ENCODE results near the gene FAM89B.
"Not testable (repeated sequence)": the region's sequence is repeated elsewhere in the genome, so short reads cannot be mapped to it uniquely, and the experiment has no call there.

Gene FAM89B

DNA sequence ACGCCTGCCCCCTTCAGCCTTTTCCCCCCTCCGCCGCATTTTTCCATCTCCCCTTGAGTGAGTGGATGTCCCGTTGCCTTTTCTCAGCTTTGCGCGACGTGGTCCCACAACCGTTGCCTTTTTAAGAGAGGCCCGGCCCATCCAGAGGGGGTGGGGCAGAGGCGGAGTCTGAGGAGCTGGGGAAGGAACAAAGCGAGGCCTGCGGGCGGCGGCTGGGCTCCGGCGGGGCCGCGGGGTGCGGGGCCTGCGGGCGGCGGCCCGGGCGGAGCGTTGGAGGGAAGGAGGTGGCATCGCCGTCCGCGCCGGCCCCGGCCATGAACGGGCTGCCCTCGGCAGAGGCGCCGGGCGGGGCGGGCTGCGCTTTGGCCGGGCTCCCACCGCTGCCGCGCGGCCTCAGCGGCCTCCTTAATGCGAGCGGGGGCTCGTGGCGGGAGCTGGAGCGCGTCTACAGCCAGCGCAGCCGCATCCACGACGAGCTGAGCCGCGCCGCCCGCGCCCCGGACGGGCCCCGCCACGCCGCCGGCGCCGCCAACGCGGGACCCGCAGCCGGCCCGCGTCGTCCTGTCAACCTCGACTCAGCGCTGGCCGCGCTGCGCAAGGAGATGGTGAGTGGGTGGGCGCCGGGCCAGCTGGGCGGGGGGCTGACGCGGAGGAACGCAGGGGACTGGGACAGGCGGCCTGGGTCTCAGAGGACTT, at the start of gene FAM89B:
FAM89B (plus strand) TSS at position 183 of the 696 bp plus-strand sequence; CDS start at position 315, 132 bp downstream.
- H3K36me3 Mint-ChIP-seq (ENCODE audit: low read depth) = peaks cover 22% of the 10 kb centered on the region

DNA sequence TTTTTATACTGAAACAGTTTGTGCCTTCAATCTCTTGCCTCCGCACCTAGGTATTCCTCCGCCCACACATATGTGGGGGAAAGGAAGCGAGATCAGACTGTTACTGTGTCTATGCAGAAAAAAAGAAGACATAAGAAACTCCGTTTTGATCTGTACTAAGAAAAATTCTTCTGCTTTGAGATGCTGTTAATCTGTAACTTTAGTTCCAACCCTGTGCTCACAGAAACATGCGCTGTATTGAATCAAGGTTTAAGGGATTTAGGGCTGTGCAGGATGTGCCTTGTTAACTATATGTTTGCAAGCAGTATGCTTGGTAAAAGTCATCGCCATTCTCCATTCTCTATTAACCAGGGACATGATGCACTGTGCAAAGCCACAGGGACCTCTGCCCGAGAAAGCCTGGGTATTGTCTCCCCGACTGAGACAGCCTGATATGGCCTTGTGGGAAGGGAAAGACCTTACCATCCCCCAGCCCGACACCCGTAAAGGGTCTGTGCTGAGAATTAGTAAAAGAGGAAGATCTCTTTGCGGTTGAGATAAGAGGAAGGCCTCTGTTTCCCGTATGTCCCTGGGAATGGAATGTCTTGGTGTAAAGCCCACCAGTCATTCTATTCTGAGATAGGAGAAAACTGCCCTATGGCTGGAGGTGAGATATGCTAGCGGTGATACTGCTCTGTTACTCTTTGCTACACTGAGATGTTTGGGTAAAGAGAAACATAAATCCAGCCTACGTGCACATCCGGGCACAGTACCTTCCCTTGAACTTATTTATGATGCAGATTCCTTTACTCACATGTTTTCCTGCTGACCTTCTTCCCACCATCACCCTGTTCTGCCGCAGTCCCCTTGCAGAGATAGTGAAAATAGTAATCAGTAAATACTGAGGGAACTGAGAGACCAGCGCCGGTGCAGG, 49.4 kb upstream of the FAM89B start:
- not testable (repeated sequence) for H3K9me3 Mint-ChIP-seq; H3K27me3 Mint-ChIP-seq (ENCODE audit: low read depth)
- Mint-ChIP-seq H3K27ac (peak overlapping the region; percentile 87), H3K4me3 (peak overlapping the region; percentile 64), H3K36me3 (ENCODE audit: low read depth) (peaks cover 11% of the 10 kb centered on the region), H3K4me1 (ENCODE audit: low read depth) (peaks cover 35% of the 10 kb centered on the region)

More for the DNA sequence above, at the start of gene FAM89B:
- Mint-ChIP-seq H3K27me3 (ENCODE audit: low read depth) (no peaks in the 10 kb centered on the region), H3K4me1 (ENCODE audit: low read depth) (peaks cover 53% of the 10 kb centered on the region), H3K27ac (peak within 1 kb of the TSS; percentile 100), H3K9me3 (no peaks in the 10 kb centered on the region), H3K4me3 (peak within 1 kb of the TSS; percentile 99)

DNA sequence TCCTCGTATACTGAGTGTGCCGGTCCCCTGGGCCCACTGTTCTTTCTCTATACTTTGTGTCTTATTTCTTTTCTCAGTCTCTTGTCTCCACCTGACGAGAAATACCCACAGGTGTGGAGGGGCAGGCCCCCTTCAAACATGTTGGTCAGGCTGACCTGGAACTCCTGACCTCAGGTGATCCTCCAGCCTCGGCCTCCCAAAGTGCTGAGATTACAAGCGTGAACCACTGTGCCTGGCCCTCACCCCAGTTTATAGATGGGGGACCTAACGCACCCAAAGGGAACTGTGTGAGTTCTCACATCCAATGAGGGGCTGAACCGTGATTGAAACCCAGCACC, 48.7 kb upstream of the FAM89B start:
- peak overlapping the region; percentile 87 for H3K27ac Mint-ChIP-seq
- H3K9me3 Mint-ChIP-seq; H3K27me3 Mint-ChIP-seq (ENCODE audit: low read depth): not testable (repeated sequence)
- peaks cover 36% of the 10 kb centered on the region for H3K4me1 Mint-ChIP-seq (ENCODE audit: low read depth)
- H3K4me3 Mint-ChIP-seq = peak overlapping the region; percentile 64
- peaks cover 11% of the 10 kb centered on the region for H3K36me3 Mint-ChIP-seq (ENCODE audit: low read depth)

DNA sequence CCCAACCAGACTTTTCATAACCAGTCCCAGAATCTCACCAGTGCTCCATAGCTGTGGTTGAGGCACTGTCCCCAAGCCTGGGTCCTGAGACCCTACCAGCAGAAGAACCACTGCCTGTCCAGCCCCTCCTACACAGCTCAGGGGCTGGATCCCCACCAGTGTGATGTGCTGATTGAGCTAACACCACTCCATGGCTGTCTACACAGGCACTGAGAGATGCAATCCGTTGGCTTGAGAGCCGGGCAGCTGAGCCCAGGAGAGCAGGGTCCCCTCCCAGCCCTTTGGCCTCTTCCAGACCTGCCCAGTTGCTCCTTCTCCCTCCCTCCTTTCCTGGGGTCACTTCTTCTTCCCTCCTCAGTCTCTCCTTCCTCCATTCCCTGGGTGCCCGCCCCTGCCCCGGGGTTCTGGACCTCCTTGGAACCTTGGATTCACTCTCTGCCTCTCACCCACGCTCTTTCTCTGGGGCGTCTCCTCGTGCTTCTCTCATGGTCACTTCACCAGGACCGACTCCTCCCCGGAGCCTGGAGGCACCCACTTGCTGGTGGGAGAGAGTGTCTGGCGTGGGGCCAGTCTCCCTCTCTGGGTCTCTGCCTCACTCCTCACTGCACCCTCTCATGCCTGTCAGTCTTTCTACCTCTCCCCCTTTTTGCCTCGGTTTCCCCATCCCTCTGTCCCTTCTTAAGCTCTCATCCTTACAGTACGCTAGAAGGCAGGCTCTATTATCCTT, 48.2 kb upstream of the FAM89B start:
- Mint-ChIP-seq H3K36me3 (ENCODE audit: low read depth) (peaks cover 11% of the 10 kb centered on the region), H3K27me3 (ENCODE audit: low read depth) (no peaks in the 10 kb centered on the region), H3K4me1 (ENCODE audit: low read depth) (peaks cover 39% of the 10 kb centered on the region), H3K9me3 (no peaks in the 10 kb centered on the region), H3K4me3 (peak overlapping the region; percentile 68), H3K27ac (peak overlapping the region; percentile 89)

DNA sequence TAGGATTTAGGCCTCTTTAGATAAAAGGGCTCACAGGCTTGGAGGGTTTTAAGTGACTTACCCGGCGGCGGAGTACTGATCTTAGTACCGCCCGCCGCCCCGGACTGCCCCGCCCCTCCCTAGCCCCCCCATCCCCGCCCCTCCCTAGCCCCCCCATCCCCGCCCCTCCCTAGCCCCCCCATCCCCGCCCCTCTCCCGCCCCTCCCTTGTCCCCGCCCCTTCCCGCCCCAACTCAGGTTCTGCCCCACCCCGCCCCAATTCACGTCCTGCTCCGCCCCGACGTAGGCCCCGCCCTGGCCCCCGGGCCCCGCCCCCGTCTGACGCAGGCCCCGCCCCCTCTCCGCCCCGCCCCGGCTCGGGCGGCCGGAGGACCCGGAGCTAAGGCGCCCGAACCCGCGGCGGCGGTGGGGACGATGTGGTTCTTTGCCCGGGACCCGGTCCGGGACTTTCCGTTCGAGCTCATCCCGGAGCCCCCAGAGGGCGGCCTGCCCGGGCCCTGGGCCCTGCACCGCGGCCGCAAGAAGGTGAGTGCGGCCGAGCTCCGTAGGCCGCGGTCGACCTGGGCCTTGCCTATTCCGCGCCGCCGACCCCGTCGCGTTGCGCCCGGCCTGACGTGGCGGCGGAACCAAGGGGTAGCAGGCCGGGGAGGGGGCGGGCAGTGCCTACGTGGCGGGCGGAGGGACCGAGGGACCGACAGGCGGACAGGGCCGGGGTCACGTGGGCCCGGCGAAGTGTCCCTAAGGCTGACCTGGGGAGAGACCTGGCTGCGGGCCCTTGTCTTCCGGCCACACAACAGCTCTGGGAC, 47.4 kb upstream of the FAM89B start, which contains the start of gene SCYL1:
SCYL1 (plus strand) TSS at position 343 of the 805 bp plus-strand sequence; CDS start at position 414, 71 bp downstream.
- H3K27ac Mint-ChIP-seq = peak within 1 kb of the TSS; percentile 89
- H3K36me3 Mint-ChIP-seq (ENCODE audit: low read depth) = peaks cover 11% of the 10 kb centered on the region
- peak within 1 kb of the TSS; percentile 89 for H3K4me3 Mint-ChIP-seq
- H3K4me1 Mint-ChIP-seq (ENCODE audit: low read depth) = peaks cover 41% of the 10 kb centered on the region
- H3K27me3 Mint-ChIP-seq (ENCODE audit: low read depth) = no peaks in the 10 kb centered on the region
- H3K9me3 Mint-ChIP-seq = no peaks in the 10 kb centered on the region

DNA sequence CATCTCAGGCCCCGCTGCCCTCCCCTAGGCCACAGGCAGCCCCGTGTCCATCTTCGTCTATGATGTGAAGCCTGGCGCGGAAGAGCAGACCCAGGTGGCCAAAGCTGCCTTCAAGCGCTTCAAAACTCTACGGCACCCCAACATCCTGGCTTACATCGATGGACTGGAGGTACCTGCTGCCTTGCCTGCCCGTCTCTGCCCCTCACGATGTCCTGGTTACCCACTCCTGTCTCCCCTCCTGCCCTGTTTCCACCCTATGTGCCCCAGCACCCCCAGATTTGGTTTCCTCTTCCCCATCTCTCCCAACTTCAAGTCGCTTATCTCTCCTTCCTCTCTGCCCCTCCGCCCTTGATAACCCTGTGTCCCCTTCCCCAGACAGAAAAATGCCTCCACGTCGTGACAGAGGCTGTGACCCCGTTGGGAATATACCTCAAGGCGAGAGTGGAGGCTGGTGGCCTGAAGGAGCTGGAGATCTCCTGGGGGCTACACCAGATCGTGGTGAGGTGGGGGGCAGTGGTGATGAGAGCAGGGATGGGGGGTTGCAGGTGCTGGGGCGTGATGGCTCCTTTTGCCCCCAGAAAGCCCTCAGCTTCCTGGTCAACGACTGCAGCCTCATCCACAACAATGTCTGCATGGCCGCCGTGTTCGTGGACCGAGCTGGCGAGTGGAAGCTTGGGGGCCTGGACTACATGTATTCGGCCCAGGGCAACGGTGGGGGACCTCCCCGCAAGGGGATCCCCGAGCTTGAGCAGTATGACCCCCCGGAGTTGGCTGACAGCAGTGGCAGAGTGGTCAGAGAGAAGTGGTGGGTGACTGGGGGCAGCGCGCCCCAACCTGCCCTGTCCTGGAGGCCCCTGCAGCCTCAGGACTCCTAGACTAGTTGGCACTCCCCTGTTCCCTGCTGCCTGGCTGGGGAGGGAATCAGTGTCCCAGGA, 46.5 kb upstream of the FAM89B start:
- Mint-ChIP-seq H3K36me3 (ENCODE audit: low read depth) (peaks cover 14% of the 10 kb centered on the region), H3K4me1 (ENCODE audit: low read depth) (peaks cover 44% of the 10 kb centered on the region), H3K9me3 (no peaks in the 10 kb centered on the region), H3K4me3 (peak overlapping the region; percentile 89), H3K27ac (peak overlapping the region; percentile 80), H3K27me3 (ENCODE audit: low read depth) (no peaks in the 10 kb centered on the region)

DNA sequence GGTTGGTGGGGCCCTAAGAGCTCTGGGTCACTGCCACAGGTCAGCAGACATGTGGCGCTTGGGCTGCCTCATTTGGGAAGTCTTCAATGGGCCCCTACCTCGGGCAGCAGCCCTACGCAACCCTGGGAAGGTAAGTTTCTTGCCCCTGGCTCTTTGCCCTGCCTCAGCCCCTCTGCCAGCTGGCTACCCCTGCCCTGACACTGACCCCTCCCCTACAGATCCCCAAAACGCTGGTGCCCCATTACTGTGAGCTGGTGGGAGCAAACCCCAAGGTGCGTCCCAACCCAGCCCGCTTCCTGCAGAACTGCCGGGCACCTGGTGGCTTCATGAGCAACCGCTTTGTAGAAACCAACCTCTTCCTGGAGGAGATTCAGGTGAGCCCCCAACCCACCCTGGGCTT, 45.6 kb upstream of the FAM89B start:
- Mint-ChIP-seq H3K4me1 (ENCODE audit: low read depth) (peaks cover 44% of the 10 kb centered on the region), H3K36me3 (ENCODE audit: low read depth) (peaks cover 22% of the 10 kb centered on the region), H3K27ac (no peak overlapping the region), H3K4me3 (peak overlapping the region; percentile 62), H3K9me3 (no peaks in the 10 kb centered on the region), H3K27me3 (ENCODE audit: low read depth) (no peaks in the 10 kb centered on the region)

DNA sequence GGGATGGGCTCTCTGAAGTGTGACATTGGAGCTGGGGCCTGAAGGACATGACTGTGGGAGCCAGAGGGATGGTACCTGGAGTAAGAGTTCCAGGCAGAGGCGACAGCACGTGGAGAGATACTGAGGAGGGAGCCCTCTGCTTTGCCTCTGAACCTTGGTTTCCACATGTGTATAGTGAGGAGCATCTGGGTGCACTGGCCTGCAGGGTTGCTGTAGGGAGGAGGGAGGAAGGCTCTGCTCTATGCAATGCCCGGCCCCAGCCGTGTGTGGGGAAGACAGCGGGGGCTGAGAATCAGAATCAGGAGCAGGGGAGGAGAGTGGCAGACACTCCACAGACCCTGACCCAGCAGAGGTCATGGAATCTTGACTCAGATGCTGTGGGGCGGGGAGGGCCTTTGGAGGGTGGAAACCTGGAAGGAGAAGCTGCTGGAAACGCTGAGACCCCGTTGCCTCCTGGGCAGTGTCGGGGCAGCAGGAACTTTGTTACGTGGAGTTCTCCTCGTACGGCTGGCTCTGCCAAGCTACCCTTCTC, 43.5 kb upstream of the FAM89B start:
- Mint-ChIP-seq H3K4me3 (no peak overlapping the region), H3K36me3 (ENCODE audit: low read depth) (peaks cover 25% of the 10 kb centered on the region), H3K9me3 (no peaks in the 10 kb centered on the region), H3K27ac (no peak overlapping the region), H3K27me3 (ENCODE audit: low read depth) (no peaks in the 10 kb centered on the region), H3K4me1 (ENCODE audit: low read depth) (peaks cover 26% of the 10 kb centered on the region)

DNA sequence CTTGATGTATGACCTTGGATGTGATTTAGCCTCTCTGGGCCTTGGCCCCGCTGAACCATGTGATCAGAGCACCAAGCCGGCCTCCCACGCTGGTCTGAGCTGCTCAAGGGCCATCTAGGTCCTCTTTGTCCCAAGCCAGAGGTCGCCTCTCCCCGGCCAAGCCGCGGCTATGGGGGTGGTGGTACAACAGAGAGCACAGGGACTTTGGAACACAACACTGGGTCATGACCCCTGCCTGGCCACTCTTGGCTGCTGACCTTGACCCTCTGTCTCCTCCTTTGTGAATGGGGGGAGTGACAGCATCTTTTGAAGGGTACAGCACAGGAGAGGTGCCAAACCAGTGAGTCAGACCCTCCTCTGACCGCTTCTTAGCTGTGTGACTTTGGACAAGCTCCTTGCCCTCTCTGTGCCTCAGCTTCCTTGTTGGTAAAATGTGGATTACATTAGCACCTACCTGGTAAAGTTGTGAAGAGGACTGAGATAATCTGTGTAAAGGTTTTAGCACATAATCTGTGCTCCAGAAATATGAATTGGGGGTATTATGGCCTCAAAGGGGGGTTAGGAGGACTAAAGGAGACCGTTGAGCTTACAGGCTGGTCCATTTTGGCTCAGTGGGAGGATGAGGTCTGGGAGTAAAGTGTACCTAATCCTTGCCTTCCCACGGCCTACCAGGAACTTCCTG, 42.7 kb upstream of the FAM89B start:
- H3K4me1 Mint-ChIP-seq (ENCODE audit: low read depth) = peaks cover 20% of the 10 kb centered on the region
- no peak overlapping the region for H3K27ac Mint-ChIP-seq
- peaks cover 29% of the 10 kb centered on the region for H3K36me3 Mint-ChIP-seq (ENCODE audit: low read depth)
- no peaks in the 10 kb centered on the region for H3K9me3 Mint-ChIP-seq
- H3K4me3 Mint-ChIP-seq = no peak overlapping the region
- H3K27me3 Mint-ChIP-seq (ENCODE audit: low read depth) = no peaks in the 10 kb centered on the region

DNA sequence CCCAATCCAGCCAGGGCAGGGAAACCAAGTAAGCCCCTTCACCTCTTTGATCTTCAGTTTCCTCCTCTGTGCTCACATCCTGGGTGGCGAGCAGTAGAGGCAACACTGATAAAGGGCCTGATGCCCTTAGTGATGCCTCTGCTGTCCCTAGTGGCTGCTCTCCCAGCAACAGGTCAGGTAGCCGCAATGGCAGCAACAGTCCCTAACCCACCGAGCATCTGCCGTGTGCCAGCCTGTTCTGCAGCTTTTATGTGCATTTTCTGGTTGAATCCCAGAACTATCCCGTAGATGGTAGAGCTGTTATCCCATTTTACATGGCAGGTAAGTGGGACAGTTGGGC, 42.2 kb upstream of the FAM89B start:
- H3K4me3 Mint-ChIP-seq = no peak overlapping the region
- H3K36me3 Mint-ChIP-seq (ENCODE audit: low read depth) = peaks cover 31% of the 10 kb centered on the region
- H3K27ac Mint-ChIP-seq = peak overlapping the region; percentile 34
- H3K27me3 Mint-ChIP-seq (ENCODE audit: low read depth) = no peaks in the 10 kb centered on the region
- H3K9me3 Mint-ChIP-seq = no peaks in the 10 kb centered on the region
- H3K4me1 Mint-ChIP-seq (ENCODE audit: low read depth) = peaks cover 20% of the 10 kb centered on the region

DNA sequence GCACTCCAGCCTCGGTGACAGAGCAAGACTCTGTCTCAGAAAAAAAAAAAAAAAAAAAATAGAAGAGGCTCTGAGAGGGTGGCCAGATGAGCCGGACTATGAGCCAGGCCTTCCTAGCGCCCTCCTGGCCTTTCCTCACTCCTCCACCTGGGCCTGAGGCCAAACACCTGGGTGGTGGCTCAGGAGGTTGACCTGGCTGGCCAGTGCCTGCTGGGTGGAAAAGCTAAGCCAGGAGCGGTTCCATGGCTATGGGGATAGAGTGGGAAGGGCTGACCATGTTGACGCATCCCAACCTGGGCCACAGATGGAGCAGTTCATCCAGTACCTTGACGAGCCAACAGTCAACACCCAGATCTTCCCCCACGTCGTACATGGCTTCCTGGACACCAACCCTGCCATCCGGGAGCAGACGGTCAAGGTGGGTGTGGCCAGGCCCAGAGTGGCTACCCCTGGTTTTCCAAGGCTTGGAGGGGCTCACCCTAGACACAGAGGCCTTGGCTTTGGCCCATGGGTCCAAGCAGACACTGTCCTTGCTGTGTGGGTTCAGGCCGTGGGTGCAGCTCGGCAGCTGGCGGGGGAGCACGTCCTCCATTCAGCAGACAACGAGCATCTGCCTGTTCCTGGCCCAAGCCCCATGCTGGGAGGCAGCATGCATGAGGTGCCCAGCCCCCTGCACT, 39.8 kb upstream of the FAM89B start:
- H3K4me3 Mint-ChIP-seq = no peak overlapping the region
- peaks cover 25% of the 10 kb centered on the region for H3K36me3 Mint-ChIP-seq (ENCODE audit: low read depth)
- peaks cover 11% of the 10 kb centered on the region for H3K4me1 Mint-ChIP-seq (ENCODE audit: low read depth)
- no peaks in the 10 kb centered on the region for H3K27me3 Mint-ChIP-seq (ENCODE audit: low read depth)
- no peak overlapping the region for H3K27ac Mint-ChIP-seq
- H3K9me3 Mint-ChIP-seq = no peaks in the 10 kb centered on the region

DNA sequence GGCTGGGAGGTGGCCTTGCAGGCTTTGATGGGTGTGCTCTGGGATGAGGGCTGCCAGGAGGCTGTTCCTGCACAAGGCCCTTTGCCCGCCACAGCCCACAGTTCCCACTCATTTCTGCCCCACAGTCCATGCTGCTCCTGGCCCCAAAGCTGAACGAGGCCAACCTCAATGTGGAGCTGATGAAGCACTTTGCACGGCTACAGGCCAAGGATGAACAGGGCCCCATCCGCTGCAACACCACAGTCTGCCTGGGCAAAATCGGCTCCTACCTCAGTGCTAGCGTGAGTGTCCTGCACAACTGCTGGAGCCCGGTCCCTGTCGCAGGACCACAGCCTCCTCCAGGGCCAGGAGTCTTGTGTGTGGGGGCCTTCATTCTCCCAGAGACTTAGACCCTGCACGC, 37.2 kb upstream of the FAM89B start:
- H3K9me3 Mint-ChIP-seq = no peaks in the 10 kb centered on the region
- H3K4me3 Mint-ChIP-seq = no peak overlapping the region
- no peak overlapping the region for H3K27ac Mint-ChIP-seq
- peaks cover 22% of the 10 kb centered on the region for H3K36me3 Mint-ChIP-seq (ENCODE audit: low read depth)
- H3K4me1 Mint-ChIP-seq (ENCODE audit: low read depth) = peaks cover 3% of the 10 kb centered on the region
- H3K27me3 Mint-ChIP-seq (ENCODE audit: low read depth) = no peaks in the 10 kb centered on the region

Data from T-helper 1 cell treated with Interleukin-12 subunit alpha and Interleukin-12 subunit beta and Interleukin-4 antibody, amounts not matched to agents 30 μg/mL and 1 μg/mL, for 36 hours (primary cell).